NCI-H2227 (cell line): ENCODE measurements around the gene ZNF669.

Source experiments
- DNase-seq: peaks from one replicate; lab custom pipeline; 2025; ENCODE audit not compliant: unreplicated experiment; lab: John Stamatoyannopoulos, UW

Gene ZNF669

GRCh38 chr1:247077213-247077612, 26.9 kb downstream of the ZNF669 start:
- no peak for DNase-seq

DNA sequence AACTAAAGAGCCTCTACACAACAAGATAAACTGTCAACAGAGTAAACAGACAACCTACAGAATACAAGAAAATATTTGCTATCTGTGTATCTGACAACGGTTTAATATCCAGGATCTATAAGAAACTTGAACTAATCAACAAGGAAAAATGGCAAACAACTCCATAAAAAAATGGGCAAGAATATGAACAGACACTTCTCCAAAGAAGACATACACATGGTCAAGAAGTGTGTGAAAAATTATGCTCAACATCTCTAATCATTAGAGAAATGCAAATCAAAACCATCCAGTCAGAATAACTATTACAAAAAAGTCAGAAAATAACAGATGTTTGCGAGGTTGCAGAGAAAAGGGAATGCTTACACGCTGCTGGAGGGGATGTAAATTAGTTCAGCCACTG, 33.5 kb downstream of the ZNF669 start:
- no peak for DNase-seq

GRCh38 chr1:247064304-247064703, 39.9 kb downstream of the ZNF669 start:
- no peak for DNase-seq

GRCh38 chr1:247060771-247061170, 43.4 kb downstream of the ZNF669 start:
- DNase-seq = no peak

- no peak for DNase-seq
Measured at GRCh38 chr1:247056071-247056470, 48.1 kb downstream of the ZNF669 start.

- DNase-seq = no peak
Measured at GRCh38 chr1:247054992-247055415, 49.2 kb downstream of the ZNF669 start.
